SK-N-SH treated with all-trans-retinoic acid at 6 μM for 48 hours (cell line): ENCODE measurements around the gene VEPH1.
"Not testable (repeated sequence)": the region's sequence is repeated elsewhere in the genome, so short reads cannot be mapped to it uniquely, and the experiment has no call there.

Source experiments
- ATAC-seq: fragments of 200-7000 bp; cut with Tn5 transposase; 3 replicates; pipeline ENCODE4 v1.9.1; 2020; ENCODE audit warnings: mild to moderate bottlenecking, moderate library complexity
- ARNTL ChIP-seq: fragments of 450-650 bp; formaldehyde crosslinking; IDR thresholded peaks from 2 replicates; pipeline ENCODE4 v1.5.0; 2020; ENCODE audit warnings: low read depth, mild to moderate bottlenecking, moderate library complexity, borderline replicate concordance
- CREB5 ChIP-seq: fragments of 250-450 bp; sonication (Bioruptor Pico); IDR thresholded peaks from 2 replicates; pipeline ENCODE4 v1.5.1; 2020; ENCODE audit warnings: low read depth, mild to moderate bottlenecking, moderate library complexity
- CSRNP3 ChIP-seq: fragments of 250-450 bp; sonication (Bioruptor Pico); IDR thresholded peaks from 2 replicates; pipeline ENCODE4 v1.5.1; 2021; ENCODE audit warnings: mild to moderate bottlenecking, moderate library complexity
- ESRRG ChIP-seq: fragments of 250-450 bp; sonication (Bioruptor Pico); IDR thresholded peaks from 2 replicates; pipeline ENCODE4 v1.6.1; 2021; ENCODE audit warnings: mild to moderate bottlenecking
- GLIS3 ChIP-seq: fragments of 250-450 bp; sonication (Bioruptor Pico); IDR thresholded peaks from 2 replicates; pipeline ENCODE4 v1.5.0; 2020; ENCODE audit warnings: mild to moderate bottlenecking, moderate library complexity
- ISL1 ChIP-seq: fragments of 250-450 bp; sonication (Bioruptor Pico); IDR thresholded peaks from 2 replicates; pipeline ENCODE4 v2.1.2; 2022; ENCODE audit warnings: mild to moderate bottlenecking, moderate library complexity
- OSR1 ChIP-seq: fragments of 250-450 bp; sonication (Bioruptor Pico); IDR thresholded peaks from 2 replicates; pipeline ENCODE4 v1.8.0; 2022; ENCODE audit warnings: moderate library complexity, mild to moderate bottlenecking, inconsistent platforms
- PATZ1 ChIP-seq: fragments of 250-450 bp; sonication (Bioruptor Pico); IDR thresholded peaks from 2 replicates; pipeline ENCODE4 v1.8.0; 2020; ENCODE audit warnings: mild to moderate bottlenecking, moderate library complexity, borderline replicate concordance
- POU6F1 ChIP-seq: fragments of 250-450 bp; sonication (Bioruptor Pico); IDR thresholded peaks from 2 replicates; pipeline ENCODE4 v1.8.0; 2021; ENCODE audit warnings: low read depth, mild to moderate bottlenecking, moderate library complexity, borderline replicate concordance
- PPARA ChIP-seq: fragments of 250-450 bp; sonication (Bioruptor Pico); IDR thresholded peaks from 2 replicates; pipeline ENCODE4 v1.5.0; 2020; ENCODE audit warnings: mild to moderate bottlenecking, borderline replicate concordance
- RARB ChIP-seq: fragments of 250-450 bp; sonication (Bioruptor Pico); IDR thresholded peaks from 2 replicates; pipeline ENCODE4 v1.8.0; 2021; ENCODE audit warnings: mild to moderate bottlenecking, moderate library complexity
- TCF4 ChIP-seq: fragments of 250-450 bp; sonication (Bioruptor Pico); IDR thresholded peaks from 2 replicates; pipeline ENCODE4 v1.8.0; 2021; ENCODE audit warnings: mild to moderate bottlenecking, moderate library complexity, borderline replicate concordance
- TOX ChIP-seq: fragments of 250-450 bp; sonication (Bioruptor Pico); IDR thresholded peaks from 2 replicates; pipeline ENCODE4 v1.8.0; 2021; ENCODE audit warnings: mild to moderate bottlenecking, moderate library complexity, borderline replicate concordance
- TSHZ2 ChIP-seq: fragments of 250-450 bp; sonication (Bioruptor Pico); IDR thresholded peaks from 2 replicates; pipeline ENCODE4 v1.5.0; 2020; ENCODE audit warnings: mild to moderate bottlenecking, moderate library complexity
- ZC3H10 ChIP-seq: fragments of 250-450 bp; sonication (Bioruptor Pico); IDR thresholded peaks from 2 replicates; pipeline ENCODE4 v1.5.1; 2021; ENCODE audit warnings: mild to moderate bottlenecking, moderate library complexity
- ZFP30 ChIP-seq: fragments of 450-650 bp; formaldehyde crosslinking; IDR thresholded peaks from 2 replicates; pipeline ENCODE4 v1.5.0; 2022; ENCODE audit warnings: mild to moderate bottlenecking, moderate library complexity
- ZNF565 ChIP-seq: fragments of 450-650 bp; formaldehyde crosslinking; conservative IDR thresholded peaks from 2 replicates; pipeline ENCODE4 v1.5.0; 2020; ENCODE audit warnings: low read depth, mild to moderate bottlenecking, moderate library complexity
- ZNF70 ChIP-seq: fragments of 450-650 bp; formaldehyde crosslinking; IDR thresholded peaks from 2 replicates; pipeline ENCODE4 v1.5.0; 2020; ENCODE audit warnings: mild to moderate bottlenecking, moderate library complexity
- ZNF8 ChIP-seq: fragments of 450-650 bp; formaldehyde crosslinking; IDR thresholded peaks from 2 replicates; pipeline ENCODE4 v1.5.0; 2020; ENCODE audit warnings: mild to moderate bottlenecking, moderate library complexity

The VEPH1 gene

GRCh38 chr3:157353652-157354051 is 149.6 kb downstream of the VEPH1 start:
- TF ChIP-seq ZC3H10 (no peak), ESRRG (CRISPR knock-in tag) (no peak), ZNF8 (CRISPR knock-in tag) (no peak), ARNTL (CRISPR knock-in tag) (no peak), OSR1 (CRISPR knock-in tag) (no peak), TOX (CRISPR knock-in tag) (no peak), GLIS3 (CRISPR knock-in tag) (no peak), ZNF70 (no peak)
- no peak for ATAC-seq

- no peak for TF ChIP-seq TSHZ2 (CRISPR knock-in tag)
- TF ChIP-seq ISL1: no peak
- no peak for TF ChIP-seq PPARA (CRISPR knock-in tag)
- no peak for TF ChIP-seq TOX (CRISPR knock-in tag)
- no peak for TF ChIP-seq TCF4 (CRISPR knock-in tag)
- no peak for TF ChIP-seq OSR1 (CRISPR knock-in tag)
- TF ChIP-seq RARB (CRISPR knock-in tag): no peak
- no peak for TF ChIP-seq ZNF8 (CRISPR knock-in tag)
- TF ChIP-seq ESRRG (CRISPR knock-in tag): no peak
- TF ChIP-seq ZFP30 (CRISPR knock-in tag): no peak
- ATAC-seq: peak; percentile 30; the same call in 1 of the 3 replicates
Observed at GRCh38 chr3:157351981-157352380, 151.2 kb downstream of the VEPH1 start.

- not testable (repeated sequence) for ATAC-seq
Observed at GRCh38 chr3:157350651-157351050, 152.6 kb downstream of the VEPH1 start.

- not testable (repeated sequence) for ATAC-seq
Observed at GRCh38 chr3:157348304-157349075, 154.7 kb downstream of the VEPH1 start.

- ATAC-seq: no peak
- TF ChIP-seq ZNF70 (no peak), ZNF565 (CRISPR knock-in tag) (no peak), POU6F1 (CRISPR knock-in tag) (no peak), TOX (CRISPR knock-in tag) (no peak), ZNF8 (CRISPR knock-in tag) (no peak), GLIS3 (CRISPR knock-in tag) (no peak), PATZ1 (no peak), RARB (CRISPR knock-in tag) (no peak), CSRNP3 (no peak), CREB5 (CRISPR knock-in tag) (no peak), TSHZ2 (CRISPR knock-in tag) (no peak), ESRRG (CRISPR knock-in tag) (no peak)
Observed at GRCh38 chr3:157347577-157348303, 155.5 kb downstream of the VEPH1 start.
